ENCODE data around the gene COPA.

The COPA gene

DNA sequence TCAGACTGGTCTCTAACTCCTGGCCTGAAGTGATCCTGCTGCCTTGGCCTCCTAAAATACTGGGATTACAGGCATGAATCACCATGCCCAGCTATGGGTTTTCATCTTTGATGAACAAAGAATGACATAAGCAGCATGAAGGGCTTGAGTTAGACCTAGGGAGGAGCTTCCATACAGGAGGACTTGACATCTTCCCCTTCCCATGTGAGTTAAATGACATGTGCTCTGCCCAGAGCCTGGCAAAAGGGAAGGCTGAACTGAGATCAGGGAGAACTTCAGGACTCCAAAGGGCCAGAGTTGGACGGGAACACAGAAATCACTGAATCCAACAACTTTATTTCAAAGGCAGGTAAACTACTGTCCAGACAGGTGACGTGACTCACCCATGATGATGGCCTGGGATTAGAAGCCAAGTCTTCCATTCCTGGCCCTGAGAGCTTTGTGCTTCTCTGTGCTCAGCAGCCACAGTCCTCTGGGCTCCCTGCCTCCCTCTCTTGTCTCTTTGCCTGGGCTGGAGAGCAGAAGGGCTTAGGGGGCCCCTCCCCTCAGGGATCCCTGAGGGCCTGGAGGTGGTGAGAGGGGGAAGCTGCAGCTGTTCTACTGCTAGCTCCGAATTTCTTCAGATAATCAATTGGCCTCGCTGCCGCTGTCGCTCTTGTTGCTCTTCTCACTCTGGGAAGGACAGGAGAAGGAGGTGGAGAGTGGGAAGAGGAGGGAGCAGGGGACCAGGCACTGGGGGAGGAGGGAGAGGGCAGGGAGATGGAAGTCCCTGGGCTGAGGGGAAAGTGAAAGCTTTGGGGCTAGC, 31.5 kb upstream of the COPA start:
- in situ Hi-C loops (cut with MboI; ENCODE audit: low sequenced_read_pairs, unreplicated experiment): loop anchor here (10.0 kb wide), 2 partner anchors 180 to 280 kb away; partner anchors contain the start of genes CASQ1 and IGSF8
- DNase-seq (ENCODE audit: low spot score): no peak
- TF ChIP-seq, protein P1, sequence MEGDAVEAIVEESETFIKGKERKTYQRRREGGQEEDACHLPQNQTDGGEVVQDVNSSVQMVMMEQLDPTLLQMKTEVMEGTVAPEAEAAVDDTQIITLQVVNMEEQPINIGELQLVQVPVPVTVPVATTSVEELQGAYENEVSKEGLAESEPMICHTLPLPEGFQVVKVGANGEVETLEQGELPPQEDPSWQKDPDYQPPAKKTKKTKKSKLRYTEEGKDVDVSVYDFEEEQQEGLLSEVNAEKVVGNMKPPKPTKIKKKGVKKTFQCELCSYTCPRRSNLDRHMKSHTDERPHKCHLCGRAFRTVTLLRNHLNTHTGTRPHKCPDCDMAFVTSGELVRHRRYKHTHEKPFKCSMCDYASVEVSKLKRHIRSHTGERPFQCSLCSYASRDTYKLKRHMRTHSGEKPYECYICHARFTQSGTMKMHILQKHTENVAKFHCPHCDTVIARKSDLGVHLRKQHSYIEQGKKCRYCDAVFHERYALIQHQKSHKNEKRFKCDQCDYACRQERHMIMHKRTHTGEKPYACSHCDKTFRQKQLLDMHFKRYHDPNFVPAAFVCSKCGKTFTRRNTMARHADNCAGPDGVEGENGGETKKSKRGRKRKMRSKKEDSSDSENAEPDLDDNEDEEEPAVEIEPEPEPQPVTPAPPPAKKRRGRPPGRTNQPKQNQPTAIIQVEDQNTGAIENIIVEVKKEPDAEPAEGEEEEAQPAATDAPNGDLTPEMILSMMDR (IDR thresholded peaks at IDR 0.05; ENCODE audit: borderline replicate concordance, control extremely low read depth, extremely low read depth, insufficient read depth, missing control alignments): no peak

GRCh38 chr1:160373696-160374095, 30.6 kb upstream of the COPA start:
- no peak for DNase-seq (ENCODE audit: low spot score)
- in situ Hi-C loops (cut with MboI; ENCODE audit: low sequenced_read_pairs, unreplicated experiment): loop anchor here (10.0 kb wide), 2 partner anchors 179 to 279 kb away; partner anchors contain the start of genes CASQ1 and IGSF8
- TF ChIP-seq, protein P1 (IDR thresholded peaks at IDR 0.05; ENCODE audit: borderline replicate concordance, control extremely low read depth, extremely low read depth, insufficient read depth, missing control alignments): no peak

DNA sequence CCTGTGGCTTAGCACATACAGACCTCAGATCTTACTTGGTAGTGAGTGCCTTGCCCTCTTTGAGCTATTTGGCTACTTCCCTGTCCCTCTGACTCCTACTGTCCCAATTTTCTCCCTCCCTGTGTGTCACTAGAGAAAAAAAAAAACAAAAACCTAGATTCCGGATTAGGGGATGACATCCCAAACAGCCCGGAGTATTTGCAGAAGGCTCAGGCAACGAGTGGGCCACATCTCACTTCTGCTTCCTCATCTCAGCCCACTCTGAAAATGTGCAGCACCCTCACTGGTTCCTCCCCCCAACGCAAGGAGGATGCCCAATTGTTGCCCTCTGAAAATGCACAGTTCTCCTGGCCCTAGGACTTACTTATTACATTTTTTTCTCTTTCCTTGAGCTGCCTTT, 28.7 kb upstream of the COPA start:
- in situ Hi-C loops (cut with MboI; ENCODE audit: low sequenced_read_pairs, unreplicated experiment): loop anchor here (10.0 kb wide), 2 partner anchors 177 to 277 kb away; partner anchors contain the start of genes CASQ1 and IGSF8
- DNase-seq (ENCODE audit: low spot score): no peak

DNA sequence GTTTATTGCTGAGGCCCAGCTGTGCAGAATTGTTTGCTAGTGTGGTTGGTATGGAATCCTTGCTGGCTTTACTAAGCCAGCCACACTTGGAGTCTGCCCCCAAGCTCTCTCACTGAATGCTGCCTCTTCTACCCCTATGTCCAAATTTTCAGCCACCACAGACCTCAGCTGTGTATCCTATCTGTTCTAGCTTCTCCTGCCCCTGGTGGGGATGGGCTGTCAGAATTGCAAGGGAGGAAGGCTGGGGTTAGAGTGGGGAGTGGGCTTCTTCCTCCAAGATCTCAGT, 28.2 kb upstream of the COPA start:
- DNase-seq (ENCODE audit: low spot score): no peak
- TF ChIP-seq, protein P1 (IDR thresholded peaks at IDR 0.05; ENCODE audit: borderline replicate concordance, control extremely low read depth, extremely low read depth, insufficient read depth, missing control alignments): no peak
- in situ Hi-C loops (cut with MboI; ENCODE audit: low sequenced_read_pairs, unreplicated experiment): loop anchor here (10.0 kb wide), 2 partner anchors 176 to 276 kb away; partner anchors contain the start of genes CASQ1 and IGSF8

More for the DNA sequence above, 28.7 kb upstream of the COPA start:
- TF ChIP-seq, protein P1 (IDR thresholded peaks at IDR 0.05; ENCODE audit: borderline replicate concordance, control extremely low read depth, extremely low read depth, insufficient read depth, missing control alignments): no peak

GRCh38 chr1:160370561-160371345, 27.7 kb upstream of the COPA start:
- TF ChIP-seq, protein P1 (IDR thresholded peaks at IDR 0.05; ENCODE audit: borderline replicate concordance, control extremely low read depth, extremely low read depth, insufficient read depth, missing control alignments): no peak
- in situ Hi-C loops (cut with MboI; ENCODE audit: low sequenced_read_pairs, unreplicated experiment): loop anchor here (10.0 kb wide), 2 partner anchors 176 to 276 kb away; partner anchors contain the start of genes CASQ1 and IGSF8
- DNase-seq (ENCODE audit: low spot score): no peak

- TF ChIP-seq, protein P1 (IDR thresholded peaks at IDR 0.05; ENCODE audit: borderline replicate concordance, control extremely low read depth, extremely low read depth, insufficient read depth, missing control alignments): no peak
- in situ Hi-C loops (cut with MboI; ENCODE audit: low sequenced_read_pairs, unreplicated experiment): no loop called here
- DNase-seq (ENCODE audit: low spot score): no peak
Measured at GRCh38 chr1:160369087-160369486, 26.0 kb upstream of the COPA start.

Data from GM13976 (cell line).